ENCODE results near the gene CHST11.

Gene CHST11

GRCh38 chr12:104672501-104673265 lies 215.9 kb downstream of the CHST11 start:
- H4K20me1 ChIP-seq (ENCODE audit: control insufficient read depth, insufficient read depth, low read depth, low read length) = no peaks in the 10 kb centered on the region; the same call in 1 of the 2 replicates
- no peaks in the 10 kb centered on the region for H3K27me3 ChIP-seq (ENCODE audit: control insufficient read depth, low read length)
- H3K4me3 ChIP-seq (ENCODE audit: low read length) = no peak overlapping the region
- no peaks in the 10 kb centered on the region for H3K79me2 ChIP-seq (ENCODE audit: control insufficient read depth, low read length)
- no peaks in the 10 kb centered on the region for H3K36me3 ChIP-seq (ENCODE audit: control insufficient read depth, low read length)
- no peaks in the 10 kb centered on the region for H3K9me2 ChIP-seq (replicated peaks; ENCODE audit: control insufficient read depth, low read length)
- no peaks in the 10 kb centered on the region for H3F3A ChIP-seq (ENCODE audit: control insufficient read depth, insufficient read depth)
- H3K9me3 ChIP-seq (ENCODE audit: control insufficient read depth, insufficient read depth, low read length) = no peaks in the 10 kb centered on the region
- no peak overlapping the region for H3K4me2 ChIP-seq (ENCODE audit: low read length)
- TF ChIP-seq CTCF (IDR thresholded peaks at IDR 0.05; ENCODE audit: low read depth, low read length, poor library complexity, severe bottlenecking) (no peak), EZH2phosphoT487 (IDR thresholded peaks at IDR 0.05; ENCODE audit: borderline replicate concordance, low read length) (no peak)
- no peak overlapping the region for H3K27ac ChIP-seq (ENCODE audit: low read depth, low read length)
- peaks cover 27% of the 10 kb centered on the region for H3K4me1 ChIP-seq (ENCODE audit: control insufficient read depth, low read length)

- Histone ChIP-seq H3K4me2 (ENCODE audit: low read length) (no peak overlapping the region), H3K4me1 (ENCODE audit: control insufficient read depth, low read length) (peaks cover 32% of the 10 kb centered on the region)
These were observed 216.5 kb downstream of the CHST11 start for GRCh38 chr12:104673294-104673693.

GRCh38 chr12:104673696-104674482 lies 217.1 kb downstream of the CHST11 start:
- Histone ChIP-seq H3K27me3 (ENCODE audit: control insufficient read depth, low read length) (no peaks in the 10 kb centered on the region), H3K36me3 (ENCODE audit: control insufficient read depth, low read length) (no peaks in the 10 kb centered on the region), H3K4me2 (ENCODE audit: low read length) (no peak overlapping the region), H3K79me2 (ENCODE audit: control insufficient read depth, low read length) (no peaks in the 10 kb centered on the region), H3K4me3 (ENCODE audit: low read length) (no peak overlapping the region), H3F3A (ENCODE audit: control insufficient read depth, insufficient read depth) (no peaks in the 10 kb centered on the region), H4K20me1 (ENCODE audit: control insufficient read depth, insufficient read depth, low read depth, low read length) (no peaks in the 10 kb centered on the region), H3K4me1 (ENCODE audit: control insufficient read depth, low read length) (peaks cover 34% of the 10 kb centered on the region), H3K9me2 (replicated peaks; ENCODE audit: control insufficient read depth, low read length) (no peaks in the 10 kb centered on the region), H3K9me3 (ENCODE audit: control insufficient read depth, insufficient read depth, low read length) (no peaks in the 10 kb centered on the region), H3K27ac (ENCODE audit: low read depth, low read length) (no peak overlapping the region)
- TF ChIP-seq EZH2phosphoT487 (IDR thresholded peaks at IDR 0.05; ENCODE audit: borderline replicate concordance, low read length) (no peak), CTCF (IDR thresholded peaks at IDR 0.05; ENCODE audit: low read depth, low read length, poor library complexity, severe bottlenecking) (no peak)

More at GRCh38 chr12:104673294-104673693, 216.5 kb downstream of the CHST11 start:
- TF ChIP-seq EZH2phosphoT487 (IDR thresholded peaks at IDR 0.05; ENCODE audit: borderline replicate concordance, low read length) (no peak), CTCF (IDR thresholded peaks at IDR 0.05; ENCODE audit: low read depth, low read length, poor library complexity, severe bottlenecking) (no peak)
- H3K27ac ChIP-seq (ENCODE audit: low read depth, low read length) = no peak overlapping the region
- H3F3A ChIP-seq (ENCODE audit: control insufficient read depth, insufficient read depth) = no peaks in the 10 kb centered on the region
- no peaks in the 10 kb centered on the region for H3K36me3 ChIP-seq (ENCODE audit: control insufficient read depth, low read length)
- H3K9me3 ChIP-seq (ENCODE audit: control insufficient read depth, insufficient read depth, low read length) = no peaks in the 10 kb centered on the region
- no peaks in the 10 kb centered on the region for H3K27me3 ChIP-seq (ENCODE audit: control insufficient read depth, low read length)
- no peaks in the 10 kb centered on the region for H3K79me2 ChIP-seq (ENCODE audit: control insufficient read depth, low read length)
- no peak overlapping the region for H3K4me3 ChIP-seq (ENCODE audit: low read length)
- H3K9me2 ChIP-seq (replicated peaks; ENCODE audit: control insufficient read depth, low read length) = no peaks in the 10 kb centered on the region
- H4K20me1 ChIP-seq (ENCODE audit: control insufficient read depth, insufficient read depth, low read depth, low read length) = no peaks in the 10 kb centered on the region; the same call in 1 of the 2 replicates

Measured in DOHH2 (cell line).